HepG2 (cell line): ENCODE measurements around the gene SDC4. TPM values are rescaled to one million over a fixed set of nuclear protein-coding genes. Genes with fewer than 3 reads are reported as not detected.

Source experiments
- ARID2 ChIP-seq: sonication (generic); formaldehyde crosslinking; IDR thresholded peaks from 2 replicates; pipeline ENCODE4 v1.8.1; 2022; ENCODE audit warnings: mild to moderate bottlenecking, missing genetic modification reagents, borderline replicate concordance
- ASH2L ChIP-seq: fragments of 300-600, 200-600 bp; sonication (generic); IDR thresholded peaks from 2 replicates; pipeline ENCODE4 v1.7.0; 2017; ENCODE audit warnings: low read depth, mild to moderate bottlenecking, moderate library complexity, mixed read lengths, low read length; ENCODE audit not compliant: insufficient read length
- CEBPB ChIP-seq: IDR thresholded peaks from 2 replicates; pipeline ENCODE4 v1.6.1; 2011; ENCODE audit warnings: low read depth, low read length, improper control_type of control experiment, borderline replicate concordance
- ESRRA ChIP-seq: sonication (generic); formaldehyde crosslinking; IDR thresholded peaks from 2 replicates; pipeline ENCODE4 v1.5.1; 2020; ENCODE audit warnings: mild to moderate bottlenecking, low read depth, missing genetic modification reagents
- FOXO1 ChIP-seq: sonication (generic); formaldehyde crosslinking; IDR thresholded peaks from 2 replicates; pipeline ENCODE4 v1.4.0; 2020; ENCODE audit warnings: missing genetic modification reagents
- GTF3A ChIP-seq: sonication (generic); formaldehyde crosslinking; conservative IDR thresholded peaks from 2 replicates; pipeline ENCODE4 v1.4.0; 2020; ENCODE audit warnings: mild to moderate bottlenecking, missing genetic modification reagents
- HOXA9 ChIP-seq: sonication (generic); formaldehyde crosslinking; IDR thresholded peaks from 2 replicates; pipeline ENCODE4 v1.8.1; 2022; ENCODE audit warnings: missing genetic modification reagents, mild to moderate bottlenecking, moderate library complexity, borderline replicate concordance
- ISL2 ChIP-seq: sonication (generic); formaldehyde crosslinking; IDR thresholded peaks from 2 replicates; pipeline ENCODE4 v1.5.0; 2020; ENCODE audit warnings: missing genetic modification reagents
- NCOR1 ChIP-seq: fragments of 200-600 bp; sonication (generic); IDR thresholded peaks from 2 replicates; pipeline ENCODE4 v1.7.0; 2017; ENCODE audit warnings: antibody characterized with exemption, low read length, borderline replicate concordance
- POLR2A ChIP-seq, 2 experiments: IDR thresholded peaks; 2 replicates each; pipeline ENCODE4 v1.6.1; 2011; ENCODE audit warnings: low read depth in 2 of 2, low read length in 2 of 2, mild to moderate bottlenecking in 1 of 2, moderate library complexity in 1 of 2; ENCODE audit not compliant: insufficient read depth in 1 of 2
- RXRB ChIP-seq: IDR thresholded peaks from 2 replicates; pipeline ENCODE4 v1.6.1; 2016; ENCODE audit warnings: borderline replicate concordance, missing genetic modification reagents, missing compliant biosample characterization
- SALL2 ChIP-seq: sonication (generic); formaldehyde crosslinking; IDR thresholded peaks from 2 replicates; pipeline ENCODE4 v1.8.1; 2023; ENCODE audit warnings: mild to moderate bottlenecking, missing genetic modification reagents, inconsistent platforms
- SIX1 ChIP-seq: sonication (generic); formaldehyde crosslinking; IDR thresholded peaks from 2 replicates; pipeline ENCODE4 v1.4.0; 2020; ENCODE audit warnings: missing genetic modification reagents, borderline replicate concordance
- SP4 ChIP-seq: sonication (generic); formaldehyde crosslinking; IDR thresholded peaks from 2 replicates; pipeline ENCODE4 v1.8.1; 2023; ENCODE audit warnings: mild to moderate bottlenecking, missing genetic modification reagents
- SRSF4 ChIP-seq: fragments of 200-400 bp; formaldehyde crosslinking; IDR thresholded peaks from one replicate; pipeline ENCODE4 v1.6.1; 2018; ENCODE audit warnings: mild to moderate bottlenecking, low read depth, low read length, moderate library complexity; ENCODE audit not compliant: poor library complexity, severe bottlenecking
- TCF12 ChIP-seq, 2 experiments: fragments of 450-650 bp in 1 of 2; sonication (generic) in 1 of 2; formaldehyde crosslinking in 1 of 2; IDR thresholded peaks; 2 replicates each; pipeline versions ENCODE4 v1.6.1 to v1.8.0; 2017 to 2022; ENCODE audit warnings: antibody characterized with exemption in 1 of 2, mild to moderate bottlenecking in 1 of 2, missing genetic modification reagents in 1 of 2, moderate library complexity in 1 of 2
- ZKSCAN5 ChIP-seq: sonication (generic); formaldehyde crosslinking; IDR thresholded peaks from 2 replicates; pipeline ENCODE4 v1.5.1; 2020; ENCODE audit warnings: mild to moderate bottlenecking, missing genetic modification reagents
- ZNF143 ChIP-seq: sonication (generic); formaldehyde crosslinking; IDR thresholded peaks from 2 replicates; pipeline ENCODE4 v1.4.0; 2020; ENCODE audit warnings: missing genetic modification reagents
- ZNF180 ChIP-seq: sonication (generic); formaldehyde crosslinking; IDR thresholded peaks from 2 replicates; pipeline ENCODE4 v1.4.0; 2020; ENCODE audit warnings: low read depth, missing genetic modification reagents, borderline replicate concordance
- ZNF232 ChIP-seq: sonication (generic); formaldehyde crosslinking; IDR thresholded peaks from 2 replicates; pipeline ENCODE4 v1.4.0; 2020; ENCODE audit warnings: missing genetic modification reagents, borderline replicate concordance
- ZNF614 ChIP-seq: IDR thresholded peaks from 2 replicates; pipeline ENCODE4 v1.6.1; 2018; ENCODE audit warnings: missing biosample characterization, missing genetic modification reagents, inconsistent platforms, borderline replicate concordance
- ZNF749 ChIP-seq: sonication (generic); formaldehyde crosslinking; IDR thresholded peaks from 2 replicates; pipeline ENCODE4 v1.8.0; 2022; ENCODE audit warnings: mild to moderate bottlenecking, missing genetic modification reagents, moderate library complexity, borderline replicate concordance
- ZNF768 ChIP-seq: sonication (generic); formaldehyde crosslinking; IDR thresholded peaks from 2 replicates; pipeline ENCODE4 v1.4.0; 2020; ENCODE audit warnings: missing genetic modification reagents
- ZNF772 ChIP-seq: sonication (generic); formaldehyde crosslinking; IDR thresholded peaks from 2 replicates; pipeline ENCODE4 v1.5.0; 2020; ENCODE audit warnings: mild to moderate bottlenecking, missing genetic modification reagents
- polyA plus RNA-seq, 8 experiments: library from polyadenylated mRNA; depleted of rRNA in 3 of 8; stranded (reverse) in 7 of 8; unstranded in 1 of 8; fragments of >200 nt; fragmentation: Illumina TruSeq in 4 of 8; extraction: Trizol in 4 of 8; gene quantifications; 2 replicates each; pipeline versions ENCODE4 v1.2.1 to v1.2.3, GENCODE V29; 2011 to 2016; ENCODE audit warnings: low read depth in 4 of 8, missing spikeins in 1 of 8, mixed read lengths in 1 of 8; ENCODE audit not compliant: insufficient read depth in 1 of 8
- total RNA-seq, 5 experiments: library from RNA; depleted of rRNA; stranded (reverse); fragments of >200 nt; fragmentation: Illumina TruSeq; extraction: Trizol; gene quantifications; 2 replicates each; pipeline ENCODE4 v1.2.3, GENCODE V29; 2016; ENCODE audit warnings: low read depth in 1 of 5
- TF ChIP-seq, protein P1 (sequence below): sonication (generic); formaldehyde crosslinking; IDR thresholded peaks from 2 replicates; pipeline ENCODE4 v1.5.1; 2020; ENCODE audit warnings: missing genetic modification reagents, mild to moderate bottlenecking, borderline replicate concordance
- TF ChIP-seq, protein P2 (sequence below): sonication (generic); formaldehyde crosslinking; IDR thresholded peaks from 2 replicates; pipeline ENCODE4 v1.4.0; 2020; ENCODE audit warnings: mild to moderate bottlenecking, missing genetic modification reagents
- TF ChIP-seq, protein P3 (sequence below): sonication (generic); formaldehyde crosslinking; IDR thresholded peaks from 2 replicates; pipeline ENCODE4 v1.4.0; 2020; ENCODE audit warnings: missing genetic modification reagents
- TF ChIP-seq, protein P4 (sequence below): sonication (generic); formaldehyde crosslinking; IDR thresholded peaks from 2 replicates; pipeline ENCODE4 v1.4.0; 2020; ENCODE audit warnings: missing genetic modification reagents

SDC4 gene
- total and polyA plus RNA-seq, 2 of the 13 experiments (the other 11 are each of a cell fraction or from before 2014, with no cell fraction given) = 49.0 to 65.1 TPM

DNA sequence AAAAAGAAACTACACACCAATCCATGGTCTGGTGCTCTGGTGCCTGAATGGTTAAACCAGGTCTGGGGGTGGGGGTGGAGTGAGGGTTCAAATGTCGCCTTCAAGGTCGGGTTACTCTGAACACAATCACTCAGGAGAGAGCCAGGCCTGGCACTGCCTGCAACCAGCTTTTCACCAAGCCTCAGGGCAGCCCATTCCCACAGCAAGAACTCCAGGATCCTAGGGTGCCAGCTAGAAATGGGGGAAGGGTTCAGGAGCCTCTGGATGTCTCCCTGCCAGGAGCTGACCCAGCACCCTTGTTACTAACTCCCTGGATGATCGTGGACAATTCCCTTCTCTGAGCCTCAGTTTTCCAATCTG, 6.7 kb downstream of the SDC4 start (continued):
- TF ChIP-seq ZNF614 (CRISPR knock-in tag) (0 out of 2 replicates have a peak, but pooled peaks have one; percentile 14), FOXO1 (no peak), ARID2 (CRISPR knock-in tag) (peak; percentile 76; the same call in 1 of the 2 replicates), ZNF772 (CRISPR knock-in tag) (no peak), SRSF4 (no peak), CEBPB (no peak), ZNF232 (no peak), HOXA9 (CRISPR knock-in tag) (no peak), SIX1 (CRISPR knock-in tag) (peak; percentile 45; the same call in 1 of the 2 replicates), RXRB (CRISPR knock-in tag) (no peak), ZNF143 (CRISPR knock-in tag) (no peak), ISL2 (CRISPR knock-in tag) (no peak), ZKSCAN5 (no peak), ZNF749 (CRISPR knock-in tag) (no peak), ZNF180 (no peak), ZNF768 (peak; percentile 25; the same call in 1 of the 2 replicates), ASH2L (peak; percentile 3), NCOR1 (peak; percentile 2; the same call in 1 of the 2 replicates), GTF3A (no peak), ESRRA (CRISPR knock-in tag) (peak; percentile 16; the same call in 1 of the 2 replicates), POLR2A (IDR thresholded peaks at IDR 0.05; ENCODE audit: insufficient read depth in 1 of 2, low read depth in 2 of 2, low read length in 2 of 2) (0 out of 4 replicates have a peak, but pooled peaks of 1 of the 2 experiments have one; percentile 41), SALL2 (CRISPR knock-in tag) (no peak; the same call in 1 of the 2 replicates), TCF12 (IDR thresholded peaks at IDR 0.05) (no peak), TCF12 (CRISPR knock-in tag; IDR thresholded peaks at IDR 0.05) (0 out of 2 replicates have a peak, but pooled peaks have one; percentile 21), SP4 (CRISPR knock-in tag) (no peak)
- TF ChIP-seq, protein P1, sequence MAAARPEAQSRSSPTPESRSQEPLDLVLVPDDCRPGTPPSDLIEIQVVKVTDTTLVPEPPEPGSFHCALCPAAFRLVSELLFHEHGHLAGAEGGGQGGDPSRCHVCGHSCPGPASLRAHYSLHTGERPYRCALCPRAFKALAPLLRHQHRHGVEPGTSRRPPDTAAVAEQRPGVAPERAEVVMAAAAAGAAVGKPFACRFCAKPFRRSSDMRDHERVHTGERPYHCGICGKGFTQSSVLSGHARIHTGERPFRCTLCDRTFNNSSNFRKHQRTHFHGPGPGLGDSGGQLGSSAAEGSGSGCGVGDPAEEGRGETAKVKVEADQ (CRISPR knock-in tag) = no peak
- TF ChIP-seq, protein P2, sequence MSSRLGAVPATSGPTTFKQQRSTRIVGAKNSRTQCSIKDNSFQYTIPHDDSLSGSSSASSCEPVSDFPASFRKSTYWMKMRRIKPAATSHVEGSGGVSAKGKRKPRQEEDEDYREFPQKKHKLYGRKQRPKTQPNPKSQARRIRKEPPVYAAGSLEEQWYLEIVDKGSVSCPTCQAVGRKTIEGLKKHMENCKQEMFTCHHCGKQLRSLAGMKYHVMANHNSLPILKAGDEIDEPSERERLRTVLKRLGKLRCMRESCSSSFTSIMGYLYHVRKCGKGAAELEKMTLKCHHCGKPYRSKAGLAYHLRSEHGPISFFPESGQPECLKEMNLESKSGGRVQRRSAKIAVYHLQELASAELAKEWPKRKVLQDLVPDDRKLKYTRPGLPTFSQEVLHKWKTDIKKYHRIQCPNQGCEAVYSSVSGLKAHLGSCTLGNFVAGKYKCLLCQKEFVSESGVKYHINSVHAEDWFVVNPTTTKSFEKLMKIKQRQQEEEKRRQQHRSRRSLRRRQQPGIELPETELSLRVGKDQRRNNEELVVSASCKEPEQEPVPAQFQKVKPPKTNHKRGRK = 0 out of 2 replicates have a peak, but pooled peaks have one; percentile 35
- TF ChIP-seq, protein P3, sequence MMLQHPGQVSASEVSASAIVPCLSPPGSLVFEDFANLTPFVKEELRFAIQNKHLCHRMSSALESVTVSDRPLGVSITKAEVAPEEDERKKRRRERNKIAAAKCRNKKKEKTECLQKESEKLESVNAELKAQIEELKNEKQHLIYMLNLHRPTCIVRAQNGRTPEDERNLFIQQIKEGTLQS (CRISPR knock-in tag) = no peak
- TF ChIP-seq, protein P4, sequence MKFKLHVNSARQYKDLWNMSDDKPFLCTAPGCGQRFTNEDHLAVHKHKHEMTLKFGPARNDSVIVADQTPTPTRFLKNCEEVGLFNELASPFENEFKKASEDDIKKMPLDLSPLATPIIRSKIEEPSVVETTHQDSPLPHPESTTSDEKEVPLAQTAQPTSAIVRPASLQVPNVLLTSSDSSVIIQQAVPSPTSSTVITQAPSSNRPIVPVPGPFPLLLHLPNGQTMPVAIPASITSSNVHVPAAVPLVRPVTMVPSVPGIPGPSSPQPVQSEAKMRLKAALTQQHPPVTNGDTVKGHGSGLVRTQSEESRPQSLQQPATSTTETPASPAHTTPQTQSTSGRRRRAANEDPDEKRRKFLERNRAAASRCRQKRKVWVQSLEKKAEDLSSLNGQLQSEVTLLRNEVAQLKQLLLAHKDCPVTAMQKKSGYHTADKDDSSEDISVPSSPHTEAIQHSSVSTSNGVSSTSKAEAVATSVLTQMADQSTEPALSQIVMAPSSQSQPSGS (CRISPR knock-in tag) = no peak
